ENCODE measurements around the gene SMARCA5.

Gene SMARCA5

GRCh38 chr4:143512978-143513313, 556 bp upstream of the SMARCA5 start:
- peak overlapping the region; percentile 85 for H3K4me3 ChIP-seq (replicated peaks; ENCODE audit: insufficient read depth, low read length)
- H3K27ac ChIP-seq (replicated peaks): peak overlapping the region; percentile 95
- DNase-seq (ENCODE audit: low read depth in 1 of 2, low spot score in 1 of 2): no peak
- H3K27me3 ChIP-seq (ENCODE audit: insufficient read depth, poor library complexity, severe bottlenecking): no peaks in the 10 kb centered on the region
- TF ChIP-seq GABPA (IDR thresholded peaks at IDR 0.05; ENCODE audit: low read depth) (0 out of 2 replicates have a peak, but pooled peaks have one; percentile 0), CTCF (IDR thresholded peaks at IDR 0.05; ENCODE audit: insufficient read depth, low read length) (no peak), SPI1 (IDR thresholded peaks at IDR 0.05; ENCODE audit: borderline replicate concordance, low read depth) (no peak)

- no peaks in the 10 kb centered on the region for H3K27me3 ChIP-seq (ENCODE audit: insufficient read depth, poor library complexity, severe bottlenecking)
- no peak for DNase-seq (ENCODE audit: low read depth in 1 of 2, low spot score in 1 of 2)
- H3K27ac ChIP-seq (replicated peaks): peak overlapping the region; percentile 95
- TF ChIP-seq POLR2AphosphoS5 (IDR thresholded peaks at IDR 0.05; ENCODE audit: low read depth) (no peak), GABPA (IDR thresholded peaks at IDR 0.05; ENCODE audit: low read depth) (no peak), CTCF (IDR thresholded peaks at IDR 0.05; ENCODE audit: insufficient read depth, low read length) (no peak), SPI1 (IDR thresholded peaks at IDR 0.05; ENCODE audit: borderline replicate concordance, low read depth) (no peak), REST (IDR thresholded peaks at IDR 0.05; ENCODE audit: insufficient replicate concordance, low read depth) (no peak)
- H3K4me3 ChIP-seq (replicated peaks; ENCODE audit: insufficient read depth, low read length): peak overlapping the region; percentile 85
Observed at GRCh38 chr4:143514169-143514495, 630 bp downstream of the SMARCA5 start.

GRCh38 chr4:143514497-143514896, 995 bp downstream of the SMARCA5 start:
- DNase-seq (ENCODE audit: low read depth in 1 of 2, low spot score in 1 of 2): peak in 1 of 2 experiments; percentile 41
- peak overlapping the region; percentile 95 for H3K27ac ChIP-seq (replicated peaks)
- peak overlapping the region; percentile 85 for H3K4me3 ChIP-seq (replicated peaks; ENCODE audit: insufficient read depth, low read length)
- no peaks in the 10 kb centered on the region for H3K27me3 ChIP-seq (ENCODE audit: insufficient read depth, poor library complexity, severe bottlenecking)
- TF ChIP-seq GABPA (IDR thresholded peaks at IDR 0.05; ENCODE audit: low read depth) (no peak), CTCF (IDR thresholded peaks at IDR 0.05; ENCODE audit: insufficient read depth, low read length) (no peak), SPI1 (IDR thresholded peaks at IDR 0.05; ENCODE audit: borderline replicate concordance, low read depth) (no peak), POLR2AphosphoS5 (IDR thresholded peaks at IDR 0.05; ENCODE audit: low read depth) (no peak), REST (IDR thresholded peaks at IDR 0.05; ENCODE audit: insufficient replicate concordance, low read depth) (no peak)

GRCh38 chr4:143514901-143515300, 1.4 kb downstream of the SMARCA5 start:
- no peak overlapping the region for H3K27ac ChIP-seq (replicated peaks)
- peak overlapping the region; percentile 85 for H3K4me3 ChIP-seq (replicated peaks; ENCODE audit: insufficient read depth, low read length)
- no peak for DNase-seq (ENCODE audit: low read depth in 1 of 2, low spot score in 1 of 2)
- TF ChIP-seq REST (IDR thresholded peaks at IDR 0.05; ENCODE audit: insufficient replicate concordance, low read depth) (no peak), CTCF (IDR thresholded peaks at IDR 0.05; ENCODE audit: insufficient read depth, low read length) (no peak), SPI1 (IDR thresholded peaks at IDR 0.05; ENCODE audit: borderline replicate concordance, low read depth) (no peak), POLR2AphosphoS5 (IDR thresholded peaks at IDR 0.05; ENCODE audit: low read depth) (no peak), GABPA (IDR thresholded peaks at IDR 0.05; ENCODE audit: low read depth) (no peak)
- no peaks in the 10 kb centered on the region for H3K27me3 ChIP-seq (ENCODE audit: insufficient read depth, poor library complexity, severe bottlenecking)

Data from HL-60 (cell line).